ENCODE results near the gene CFAP65.

Gene CFAP65

GRCh38 chr2:218988650-218989049 is 52.7 kb downstream of the CFAP65 start:
- no peak for DNase-seq

- DNase-seq = no peak
These were observed 53.2 kb downstream of the CFAP65 start for GRCh38 chr2:218988164-218988563.

GRCh38 chr2:218986148-218986761 is 55.1 kb downstream of the CFAP65 start:
- no peak for DNase-seq

GRCh38 chr2:218985325-218986091 is 55.8 kb downstream of the CFAP65 start:
- DNase-seq = no peak

GRCh38 chr2:218985021-218985324 is 56.3 kb downstream of the CFAP65 start, which contains the start of gene FEV:
Gene FEV (minus strand): TSS chr2:218985184. CDS start chr2:218985075, 109 bp downstream.
- no peak for DNase-seq

GRCh38 chr2:218984239-218985020 is 56.9 kb downstream of the CFAP65 start:
- no peak for DNase-seq

- no peak for DNase-seq
These were observed 57.4 kb downstream of the CFAP65 start for GRCh38 chr2:218983934-218984238.

GRCh38 chr2:218983263-218983933 is 57.9 kb downstream of the CFAP65 start:
- no peak for DNase-seq

- no peak for DNase-seq
These were observed 58.6 kb downstream of the CFAP65 start for GRCh38 chr2:218982586-218983262.

- DNase-seq = no peak
These were observed 59.3 kb downstream of the CFAP65 start for GRCh38 chr2:218981881-218982585.

GRCh38 chr2:218981390-218981880 is 59.9 kb downstream of the CFAP65 start:
- DNase-seq = no peak

GRCh38 chr2:218980735-218981389 is 60.5 kb downstream of the CFAP65 start:
- no peak for DNase-seq

- DNase-seq = peak; percentile 34
These were observed 61.2 kb downstream of the CFAP65 start for GRCh38 chr2:218979846-218980734.

- no peak for DNase-seq
These were observed 66.1 kb downstream of the CFAP65 start for GRCh38 chr2:218975060-218975777.

GRCh38 chr2:218970894-218971293 is 70.4 kb downstream of the CFAP65 start:
- DNase-seq = no peak

- DNase-seq = no peak
These were observed 77.1 kb downstream of the CFAP65 start for GRCh38 chr2:218964041-218964771.

GRCh38 chr2:218963601-218964000 is 77.7 kb downstream of the CFAP65 start:
- DNase-seq = no peak

- DNase-seq = peak; percentile 87
These were observed 78.3 kb downstream of the CFAP65 start for GRCh38 chr2:218962859-218963492.
